Spinal cord (tissue), 10 donors: ENCODE results near the gene GALNT2. TPM values are rescaled to one million over a fixed set of nuclear protein-coding genes. Genes with fewer than 3 reads are reported as not detected.

Source experiments
- DNase-seq, 6 donors: peaks; one replicate each; pipeline versions ENCODE4 v3.0.0 to v3.0.0-alpha.2; 2013 to 2015; ENCODE audit warnings: low spot score in 6 of 6, low read depth in 4 of 6
- H3K27ac ChIP-seq: one replicate; pipeline ENCODE4 v1.5.1; 2013; ENCODE audit warnings: low read depth, low read length, control low read depth
- H3K27me3 ChIP-seq: one replicate; pipeline ENCODE4 v1.6.1; 2013; ENCODE audit warnings: low read length; ENCODE audit not compliant: control insufficient read depth, insufficient read depth
- H3K36me3 ChIP-seq: one replicate; pipeline ENCODE4 v1.6.1; 2013; ENCODE audit warnings: low read length; ENCODE audit not compliant: control insufficient read depth, insufficient read depth
- H3K4me1 ChIP-seq: one replicate; pipeline ENCODE4 v1.6.1; 2013; ENCODE audit warnings: low read length; ENCODE audit not compliant: control insufficient read depth, insufficient read depth
- H3K4me3 ChIP-seq: one replicate; pipeline ENCODE4 v1.5.1; 2013; ENCODE audit warnings: low read depth, low read length, control low read depth
- H3K9me3 ChIP-seq: one replicate; pipeline ENCODE4 v1.6.1; 2013; ENCODE audit warnings: low read length; ENCODE audit not compliant: control insufficient read depth, insufficient read depth
- WGBS: methylation state at CpG from one replicate; pipeline ENCODE4 v1.1.5; 2013; ENCODE audit warnings: missing lambda C conversion rate; ENCODE audit not compliant: insufficient coverage; 5-methylcytosine and 5-hydroxymethylcytosine counted together
- polyA plus RNA-seq, 2 donors: library from polyadenylated mRNA; unstranded; fragments of 120-200 nt; gene quantifications; one replicate each; pipeline ENCODE4 v1.2.1, GENCODE V29; 2013; ENCODE audit not compliant: insufficient read length in 2 of 2
- total RNA-seq, 2 donors: library from RNA; depleted of rRNA in 1 of 2; stranded (reverse); fragments of 120-200 nt in 1 of 2; fragments of >200 nt in 1 of 2; gene quantifications; one replicate each; pipeline versions ENCODE4 v1.2.3 to v1.2.4, GENCODE V29; 2013 to 2014
- donor health status: healthy.

The GALNT2 gene
- total and polyA plus RNA-seq, 4 donors: 34.2 to 59.4 (median 47.7) TPM

DNA sequence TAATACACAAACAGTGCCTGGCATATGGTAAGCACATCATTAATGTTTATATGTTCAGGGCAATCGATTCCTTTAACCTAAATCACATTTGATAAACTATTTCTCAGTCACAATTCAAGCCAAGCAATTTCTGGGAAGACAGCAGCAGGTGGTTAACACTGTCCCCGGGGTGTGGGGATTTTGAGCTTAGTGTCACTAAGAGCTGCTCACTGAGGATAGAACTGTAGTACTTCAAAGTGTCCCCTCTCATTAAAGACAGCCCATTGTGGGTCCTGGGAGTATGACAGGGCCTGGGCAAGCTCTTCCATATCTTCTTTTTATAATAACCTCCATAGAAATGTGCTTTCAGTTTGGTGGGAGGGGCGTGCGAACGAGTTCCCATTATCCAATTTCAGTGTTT, 8.4 kb upstream of the GALNT2 start:
- H3K36me3 ChIP-seq: no peaks in the 10 kb centered on the region
- no peaks in the 10 kb centered on the region for H3K27me3 ChIP-seq
- 100% methylated on average over 1 of the region's 5 CpGs for WGBS
- no peak overlapping the region for H3K4me3 ChIP-seq
- no peaks in the 10 kb centered on the region for H3K4me1 ChIP-seq
- H3K9me3 ChIP-seq: peaks cover 3% of the 10 kb centered on the region
- H3K27ac ChIP-seq: no peak overlapping the region
- DNase-seq: no peak

DNA sequence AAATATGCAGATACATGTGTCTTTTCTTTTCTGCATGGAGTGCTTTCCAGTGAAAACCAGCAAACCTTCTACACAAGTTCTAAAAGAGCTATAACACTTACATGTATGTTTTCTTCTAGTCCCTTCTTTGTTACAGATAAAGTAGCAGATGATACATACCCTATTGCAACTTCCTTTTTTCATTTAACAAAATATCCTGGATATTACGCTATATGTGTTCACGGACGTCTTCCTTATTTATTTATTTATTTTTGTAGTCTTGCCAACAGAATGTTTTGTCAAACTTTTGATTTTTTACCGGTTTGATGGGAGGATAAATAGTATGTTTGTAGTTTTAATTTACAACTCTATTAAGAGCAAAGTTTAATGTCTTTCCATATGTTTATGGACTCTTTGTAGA, 5.2 kb upstream of the GALNT2 start:
- no peak for DNase-seq
- Histone ChIP-seq H3K27ac (no peak overlapping the region), H3K36me3 (no peaks in the 10 kb centered on the region), H3K9me3 (peaks cover 3% of the 10 kb centered on the region), H3K4me3 (no peak overlapping the region), H3K4me1 (peaks cover 3% of the 10 kb centered on the region), H3K27me3 (no peaks in the 10 kb centered on the region)
- no CpG with 5 or more reads among the region's 4 CpGs for WGBS

DNA sequence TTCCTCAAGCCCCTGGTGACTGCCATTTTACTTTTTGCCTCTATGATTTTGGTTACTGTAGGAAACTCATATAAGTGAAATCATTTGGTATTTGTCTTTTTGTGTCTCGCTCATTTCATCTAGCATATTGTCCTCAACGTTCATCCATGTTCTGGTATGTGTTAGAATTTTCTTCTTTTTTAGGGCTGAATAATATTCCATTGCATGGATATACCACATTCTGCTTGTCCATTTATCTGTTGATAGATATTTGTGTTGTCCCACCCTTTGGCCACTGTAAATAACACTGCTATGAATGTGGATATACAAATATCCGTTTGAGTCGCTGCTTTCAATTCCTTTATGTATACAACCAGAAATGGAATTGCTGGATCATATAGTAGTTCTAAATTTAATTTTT, 4.5 kb upstream of the GALNT2 start:
- Histone ChIP-seq H3K4me1 (peaks cover 3% of the 10 kb centered on the region), H3K36me3 (no peaks in the 10 kb centered on the region), H3K4me3 (no peak overlapping the region), H3K9me3 (peaks cover 3% of the 10 kb centered on the region), H3K27ac (no peak overlapping the region), H3K27me3 (no peaks in the 10 kb centered on the region)
- no CpG with 5 or more reads among the region's 4 CpGs for WGBS
- no peak for DNase-seq

DNA sequence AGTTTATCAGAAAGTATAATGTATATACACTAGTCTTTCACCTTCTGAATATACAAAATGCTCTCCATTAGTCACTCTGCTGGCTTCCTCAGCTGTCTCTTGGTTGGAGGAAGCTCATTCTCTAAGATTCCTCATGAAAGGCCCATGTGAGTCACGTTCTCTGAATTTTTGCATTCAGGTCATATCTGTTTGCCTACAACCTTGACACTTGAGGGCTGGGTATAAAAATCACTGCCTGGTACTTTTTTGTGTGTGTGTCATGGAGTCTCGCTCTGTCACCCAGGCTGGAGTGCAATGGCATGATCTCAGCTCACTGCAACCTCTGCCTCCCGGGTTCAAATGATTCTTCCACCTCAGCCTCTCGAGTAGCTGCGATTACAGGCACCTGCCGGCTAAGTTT, 2.8 kb upstream of the GALNT2 start:
- H3K27me3 ChIP-seq: no peaks in the 10 kb centered on the region
- no peaks in the 10 kb centered on the region for H3K36me3 ChIP-seq
- H3K4me3 ChIP-seq: no peak overlapping the region
- H3K4me1 ChIP-seq: peaks cover 7% of the 10 kb centered on the region
- 98% methylated on average over 5 of the region's 6 CpGs for WGBS
- DNase-seq: no peak
- peaks cover 3% of the 10 kb centered on the region for H3K9me3 ChIP-seq
- H3K27ac ChIP-seq: no peak overlapping the region

DNA sequence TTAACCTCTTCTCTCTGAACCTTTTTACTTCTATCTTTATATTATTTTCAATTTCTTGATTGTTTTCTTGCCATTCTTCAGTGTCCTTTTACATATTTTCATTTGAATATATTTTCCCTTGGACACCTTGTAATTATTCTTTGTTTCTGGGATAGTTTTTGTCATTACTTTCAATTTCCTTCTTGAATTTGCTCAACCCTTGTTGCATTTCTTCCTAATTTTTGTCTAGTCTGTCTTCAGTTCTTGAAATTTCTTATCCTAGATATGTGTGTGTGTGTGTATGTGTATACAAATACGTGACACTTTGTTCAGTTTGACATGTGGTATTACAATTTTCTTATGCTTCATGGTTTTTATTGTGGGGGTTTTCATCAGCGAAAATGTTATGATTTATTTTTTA, 1.9 kb upstream of the GALNT2 start:
- Histone ChIP-seq H3K4me1 (peaks cover 13% of the 10 kb centered on the region), H3K36me3 (no peaks in the 10 kb centered on the region), H3K27ac (no peak overlapping the region), H3K27me3 (no peaks in the 10 kb centered on the region), H3K4me3 (no peak overlapping the region), H3K9me3 (peaks cover 3% of the 10 kb centered on the region)
- no CpG with 5 or more reads among the region's 2 CpGs for WGBS
- no peak for DNase-seq

DNA sequence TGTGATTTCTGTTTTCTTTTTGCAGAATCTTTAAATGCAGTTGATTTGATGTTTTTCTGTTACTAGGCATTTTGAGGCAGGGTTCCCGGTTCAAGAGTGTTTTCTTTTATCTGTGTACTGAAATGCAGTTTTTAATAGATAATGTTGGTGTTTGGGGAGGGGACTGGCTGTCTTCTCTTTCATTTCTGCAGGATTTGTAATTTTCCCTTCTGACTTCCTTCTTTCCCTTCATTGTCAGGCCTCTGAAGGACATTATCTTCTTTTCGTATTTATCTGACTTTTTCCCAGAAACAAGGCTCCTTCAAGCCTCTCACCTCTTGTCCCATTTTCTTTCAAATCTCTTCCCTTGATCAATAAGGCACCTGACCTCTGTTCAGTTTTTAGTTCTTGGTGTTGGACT, 1.5 kb upstream of the GALNT2 start:
- Histone ChIP-seq H3K27me3 (no peaks in the 10 kb centered on the region), H3K27ac (no peak overlapping the region), H3K4me3 (no peak overlapping the region), H3K9me3 (peaks cover 3% of the 10 kb centered on the region), H3K36me3 (no peaks in the 10 kb centered on the region), H3K4me1 (peaks cover 17% of the 10 kb centered on the region)
- no peak for DNase-seq
- WGBS: no CpG with 5 or more reads among the region's 2 CpGs

DNA sequence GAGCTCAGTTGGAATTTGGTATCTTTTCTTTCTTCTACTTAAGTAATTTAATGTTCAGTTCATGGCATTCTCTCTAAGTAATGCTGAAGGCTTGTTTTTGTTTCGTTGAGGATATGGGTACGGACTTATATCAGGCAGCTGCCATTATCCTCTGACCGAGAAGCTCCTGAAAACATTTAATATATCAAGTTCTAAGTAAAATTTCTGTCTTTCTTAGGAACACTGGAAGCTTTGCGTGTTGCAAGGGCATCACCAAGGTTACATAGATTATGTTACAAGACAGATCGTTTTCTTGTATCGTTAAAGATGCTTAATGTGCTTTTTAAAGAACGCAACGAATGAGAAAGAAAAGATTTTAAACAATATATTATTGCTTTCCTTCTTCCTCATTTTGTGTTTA, 1.0 kb upstream of the GALNT2 start:
- Histone ChIP-seq H3K4me3 (peak overlapping the region; percentile 49), H3K27ac (peak overlapping the region; percentile 74), H3K27me3 (no peaks in the 10 kb centered on the region), H3K36me3 (no peaks in the 10 kb centered on the region), H3K9me3 (peaks cover 2% of the 10 kb centered on the region), H3K4me1 (peaks cover 18% of the 10 kb centered on the region)
- no CpG with 5 or more reads among the region's 8 CpGs for WGBS
- DNase-seq: peak in 1 of 6 donors; percentile 32

DNA sequence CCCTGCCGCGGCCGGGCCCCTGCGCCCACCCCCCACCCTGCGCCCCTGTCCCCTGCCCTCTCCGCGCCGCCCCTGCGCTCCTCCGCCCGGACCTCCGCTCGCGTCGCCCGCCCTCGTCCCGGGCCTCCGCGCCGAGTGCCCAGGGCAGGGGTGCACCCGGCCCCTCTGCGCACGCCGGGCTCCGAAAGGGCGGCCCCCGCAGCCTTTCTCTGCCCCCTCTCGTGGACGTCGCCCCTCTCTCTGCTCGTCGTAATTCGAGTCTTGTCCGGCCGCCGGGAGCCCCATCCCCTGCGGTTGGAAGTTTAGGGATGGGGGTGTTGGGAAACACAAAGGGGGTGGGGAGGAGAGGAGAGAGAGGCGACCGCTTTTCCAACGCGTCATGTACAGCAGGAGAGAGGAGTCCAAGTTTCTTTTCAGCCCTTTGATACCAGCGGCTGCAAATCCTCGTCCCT, 407 bp downstream of the GALNT2 start:
- peak in 3 of 6 donors; percentile 28 to 71 (median 58) for DNase-seq
- Histone ChIP-seq H3K36me3 (no peaks in the 10 kb centered on the region), H3K4me1 (peaks cover 21% of the 10 kb centered on the region), H3K27ac (peak overlapping the region; percentile 57), H3K27me3 (no peaks in the 10 kb centered on the region), H3K9me3 (no peaks in the 10 kb centered on the region), H3K4me3 (peak overlapping the region; percentile 78)
- 0% methylated on average over 42 of the region's 44 CpGs for WGBS

DNA sequence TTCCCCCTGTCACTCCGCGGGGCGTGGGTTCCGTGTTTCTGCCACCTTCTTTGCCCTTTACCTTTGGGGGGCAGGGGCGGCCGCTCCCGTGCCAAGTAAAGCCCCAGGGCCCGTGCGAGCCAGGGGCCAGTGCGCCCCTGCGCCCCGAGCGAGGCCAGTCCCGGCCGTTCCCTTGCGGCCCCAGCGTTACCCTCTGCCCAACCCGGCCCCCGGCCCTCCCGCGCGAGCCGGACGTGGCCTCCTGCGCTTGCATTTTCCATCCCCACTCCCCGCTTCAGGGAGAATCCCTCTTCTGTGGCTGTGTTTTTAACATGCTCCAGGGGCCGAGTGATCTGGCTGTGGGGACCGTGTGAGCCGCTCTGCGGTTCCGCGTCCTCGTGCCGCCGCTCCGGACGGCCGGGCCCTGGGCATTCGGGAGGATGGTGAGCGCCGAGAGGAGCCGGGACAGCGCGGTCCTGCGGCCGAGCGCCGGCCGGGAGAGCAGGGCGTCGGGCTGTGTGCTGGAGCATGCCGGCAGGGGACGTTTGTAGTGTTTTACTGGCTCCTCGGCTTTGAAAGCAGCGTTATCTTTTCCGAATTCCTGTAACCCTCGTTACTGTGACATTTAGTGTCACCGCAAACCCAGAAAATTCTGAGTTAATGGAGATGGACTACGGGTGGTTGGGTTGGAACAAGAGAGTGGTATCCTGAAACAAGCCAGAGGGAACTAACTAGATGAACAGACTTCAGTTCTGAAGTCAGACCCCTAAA, 1.0 kb downstream of the GALNT2 start:
- H3K4me1 ChIP-seq: peaks cover 22% of the 10 kb centered on the region
- no peaks in the 10 kb centered on the region for H3K9me3 ChIP-seq
- no peaks in the 10 kb centered on the region for H3K36me3 ChIP-seq
- DNase-seq: peak in 3 of 6 donors; percentile 22 to 58 (median 56)
- H3K4me3 ChIP-seq: peak overlapping the region; percentile 78
- 0% methylated on average over 55 of the region's 59 CpGs for WGBS
- H3K27me3 ChIP-seq: no peaks in the 10 kb centered on the region
- peak overlapping the region; percentile 57 for H3K27ac ChIP-seq

DNA sequence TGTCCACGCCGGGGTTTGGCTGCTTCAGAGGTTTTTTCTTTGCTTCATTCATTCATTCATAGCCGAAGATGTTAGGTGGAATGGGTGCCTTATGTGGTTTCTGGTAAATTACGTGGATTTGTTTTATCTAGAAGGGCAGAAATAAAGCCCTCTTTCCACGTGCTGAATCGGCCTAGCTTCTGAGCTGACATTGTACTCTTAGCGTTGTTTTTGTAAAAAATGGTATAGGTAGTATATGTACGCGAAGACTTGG, 1.5 kb downstream of the GALNT2 start:
- H3K27ac ChIP-seq: peak overlapping the region; percentile 57
- H3K4me3 ChIP-seq: peak overlapping the region; percentile 78
- 10% methylated on average over 6 of the region's 9 CpGs for WGBS
- H3K9me3 ChIP-seq: no peaks in the 10 kb centered on the region
- H3K27me3 ChIP-seq: no peaks in the 10 kb centered on the region
- H3K36me3 ChIP-seq: no peaks in the 10 kb centered on the region
- no peak for DNase-seq
- peaks cover 27% of the 10 kb centered on the region for H3K4me1 ChIP-seq
